Endothelial cell (in vitro differentiated cells): Measurements from ENCODE around the gene MRRF. TPM values are rescaled to one million over a fixed set of nuclear protein-coding genes. Genes with fewer than 3 reads are reported as not detected.
A peak's percentile ranks its signal among the peaks of the same experiment; 100 is the strongest.

Source experiments
- DNase-seq: peaks from one replicate; pipeline ENCODE4 v3.0.0; 2021; ENCODE audit warnings: low spot score
- H3K27ac Mint-ChIP-seq: one replicate; pipeline ENCODE4 v1.8.0; 2021; ENCODE audit warnings: mixed read lengths, inconsistent platforms; ENCODE audit not compliant: unreplicated experiment
- H3K27me3 Mint-ChIP-seq: one replicate; pipeline ENCODE4 v1.8.0; 2021; ENCODE audit warnings: mild to moderate bottlenecking, moderate library complexity, mixed read lengths, inconsistent platforms; ENCODE audit not compliant: unreplicated experiment
- H3K36me3 Mint-ChIP-seq: one replicate; pipeline ENCODE4 v1.8.0; 2021; ENCODE audit warnings: mild to moderate bottlenecking, low read depth, mixed read lengths, inconsistent platforms; ENCODE audit not compliant: unreplicated experiment
- H3K4me1 Mint-ChIP-seq: one replicate; pipeline ENCODE4 v1.8.0; 2021; ENCODE audit warnings: mild to moderate bottlenecking, mixed read lengths, inconsistent platforms; ENCODE audit not compliant: unreplicated experiment
- H3K4me3 Mint-ChIP-seq: one replicate; pipeline ENCODE4 v1.8.0; 2021; ENCODE audit warnings: mild to moderate bottlenecking, mixed read lengths, inconsistent platforms; ENCODE audit not compliant: unreplicated experiment
- H3K9me3 Mint-ChIP-seq: one replicate; pipeline ENCODE4 v1.8.0; 2021; ENCODE audit warnings: mixed read lengths, inconsistent platforms; ENCODE audit not compliant: unreplicated experiment
- total RNA-seq: library from RNA; stranded (reverse); fragmentation: NEBNext Ultra II Directional; extraction: Animal tissue kit (Norgen Biotek cat#: 25700); gene quantifications from one replicate; pipeline ENCODE4 v1.2.1, GENCODE V29; 2021; ENCODE audit not compliant: unreplicated experiment
- TF ChIP-seq, protein P1 (sequence below): fragments of 200-600 bp; sonication (generic); IDR thresholded peaks from one replicate; pipeline ENCODE4 v1.5.0; 2021; ENCODE audit warnings: antibody characterized with exemption; ENCODE audit not compliant: unreplicated experiment

Gene MRRF
- total RNA-seq, 1 donor from 2014 or later = 40.3 TPM

- Mint-ChIP-seq H3K9me3 (peaks cover 4% of the 10 kb centered on the region), H3K4me1 (peaks cover 63% of the 10 kb centered on the region), H3K27me3 (peaks cover 40% of the 10 kb centered on the region), H3K27ac (no peak overlapping the region), H3K4me3 (peak overlapping the region; percentile 77), H3K36me3 (peaks cover 15% of the 10 kb centered on the region)
- DNase-seq = no peak
- TF ChIP-seq, protein P1, sequence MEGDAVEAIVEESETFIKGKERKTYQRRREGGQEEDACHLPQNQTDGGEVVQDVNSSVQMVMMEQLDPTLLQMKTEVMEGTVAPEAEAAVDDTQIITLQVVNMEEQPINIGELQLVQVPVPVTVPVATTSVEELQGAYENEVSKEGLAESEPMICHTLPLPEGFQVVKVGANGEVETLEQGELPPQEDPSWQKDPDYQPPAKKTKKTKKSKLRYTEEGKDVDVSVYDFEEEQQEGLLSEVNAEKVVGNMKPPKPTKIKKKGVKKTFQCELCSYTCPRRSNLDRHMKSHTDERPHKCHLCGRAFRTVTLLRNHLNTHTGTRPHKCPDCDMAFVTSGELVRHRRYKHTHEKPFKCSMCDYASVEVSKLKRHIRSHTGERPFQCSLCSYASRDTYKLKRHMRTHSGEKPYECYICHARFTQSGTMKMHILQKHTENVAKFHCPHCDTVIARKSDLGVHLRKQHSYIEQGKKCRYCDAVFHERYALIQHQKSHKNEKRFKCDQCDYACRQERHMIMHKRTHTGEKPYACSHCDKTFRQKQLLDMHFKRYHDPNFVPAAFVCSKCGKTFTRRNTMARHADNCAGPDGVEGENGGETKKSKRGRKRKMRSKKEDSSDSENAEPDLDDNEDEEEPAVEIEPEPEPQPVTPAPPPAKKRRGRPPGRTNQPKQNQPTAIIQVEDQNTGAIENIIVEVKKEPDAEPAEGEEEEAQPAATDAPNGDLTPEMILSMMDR = no peak
Measured at GRCh38 chr9:122220673-122221182, 44.0 kb upstream of the MRRF start.

- Mint-ChIP-seq H3K9me3 (peaks cover 4% of the 10 kb centered on the region), H3K27ac (no peak overlapping the region), H3K4me3 (peak overlapping the region; percentile 31), H3K4me1 (peaks cover 64% of the 10 kb centered on the region), H3K36me3 (peaks cover 16% of the 10 kb centered on the region), H3K27me3 (peaks cover 38% of the 10 kb centered on the region)
- DNase-seq = peak; percentile 33
- TF ChIP-seq, protein P1 = no peak
Measured at GRCh38 chr9:122221183-122221811, 43.4 kb upstream of the MRRF start.

- DNase-seq = no peak
- no peak overlapping the region for H3K27ac Mint-ChIP-seq
- H3K27me3 Mint-ChIP-seq = peaks cover 42% of the 10 kb centered on the region
- peaks cover 69% of the 10 kb centered on the region for H3K4me1 Mint-ChIP-seq
- peaks cover 4% of the 10 kb centered on the region for H3K9me3 Mint-ChIP-seq
- TF ChIP-seq, protein P1 = no peak
- no peak overlapping the region for H3K4me3 Mint-ChIP-seq
- H3K36me3 Mint-ChIP-seq = peaks cover 21% of the 10 kb centered on the region
Measured at GRCh38 chr9:122222791-122223190, 41.9 kb upstream of the MRRF start.

DNA sequence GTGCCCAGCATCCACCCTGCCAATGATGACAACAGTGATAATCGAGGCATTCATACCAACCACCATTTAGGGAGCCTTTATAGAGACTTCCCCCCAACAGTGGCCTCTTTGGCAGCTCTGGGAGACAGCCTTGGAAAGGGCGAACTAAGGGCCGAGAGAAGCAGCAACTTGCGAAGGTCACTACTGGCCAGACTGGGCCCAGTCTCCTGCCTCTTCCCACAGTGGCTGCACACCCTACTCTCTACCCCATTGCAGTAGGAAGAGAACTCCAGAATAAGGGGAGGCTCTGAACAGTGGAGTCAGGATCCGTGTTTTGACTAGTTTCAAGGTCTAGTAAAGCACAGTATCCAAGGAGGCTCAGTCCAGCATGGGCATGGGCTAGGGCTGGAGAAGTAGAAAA, 41.2 kb upstream of the MRRF start:
- DNase-seq = no peak
- TF ChIP-seq, protein P1 = no peak
- Mint-ChIP-seq H3K4me1 (peaks cover 63% of the 10 kb centered on the region), H3K27ac (peak overlapping the region; percentile 57), H3K27me3 (peaks cover 42% of the 10 kb centered on the region), H3K4me3 (no peak overlapping the region), H3K36me3 (peaks cover 15% of the 10 kb centered on the region), H3K9me3 (peaks cover 4% of the 10 kb centered on the region)
